GM12878 (cell line): ENCODE measurements around the gene FAM120B. TPM values are rescaled to one million over a fixed set of nuclear protein-coding genes. Genes with fewer than 3 reads are reported as not detected.
A peak's percentile ranks its signal among the peaks of the same experiment; 100 is the strongest.

ENCODE experiments used
- ATAC-seq: fragments of 200-7000 bp; cut with Tn5 transposase; 3 replicates; pipeline ENCODE4 v1.9.1; 2020; ENCODE audit warnings: mild to moderate bottlenecking, moderate library complexity
- BruUV-seq: library from RNA; stranded (reverse); fragments of 400-500 nt; replicated peaks from 2 replicates; lab custom pipeline; 2021; lab: Mats Ljungman, UMichigan
- CTCF ChIA-PET: fragments of 300-600 bp; sonication (Branson Sonifier 250); formaldehyde crosslinking; extraction: SDS; loops from one replicate; lab custom pipeline; 2021; ENCODE audit warnings: inconsistent platforms; lab: Yijun Ruan, JAX
- POLR2A ChIA-PET: fragments of 350-600 bp; formaldehyde crosslinking; extraction: SDS; loops from one replicate; lab custom pipeline; 2021; ENCODE audit warnings: inconsistent platforms; lab: Charles Lee
- RAD21 ChIA-PET: fragments of 300-600 bp; sonication (Branson Sonifier 250); formaldehyde crosslinking; loops from one replicate; lab custom pipeline; 2023; ENCODE audit warnings: antibody characterized with exemption; ENCODE audit not compliant: unreplicated experiment; lab: Charles Lee
- SMC1A ChIA-PET: fragments of 300-600 bp; sonication (Branson Sonifier 250); formaldehyde crosslinking; loops from one replicate; lab custom pipeline; 2023; ENCODE audit not compliant: unreplicated experiment, uncharacterized antibody; lab: Charles Lee
- DNase-seq: peaks from one replicate; pipeline ENCODE4 v3.0.0-alpha.2; 2011; ENCODE audit warnings: low read depth, low spot score
- FAIRE-seq: peaks from 3 replicates; lab custom pipeline; 2011; peaks lifted over from hg19 to GRCh38; lab: Jason Lieb, UNC
- H2AFZ ChIP-seq: 2 replicates; pipeline ENCODE4 v1.6.0; 2011; ENCODE audit warnings: low read depth, low read length, control low read depth; ENCODE audit not compliant: control insufficient read depth
- H3K27ac ChIP-seq: 2 replicates; pipeline ENCODE4 v1.5.1; 2011; ENCODE audit warnings: control low read depth; ENCODE audit not compliant: control insufficient read depth, insufficient read depth
- H3K27me3 ChIP-seq, 2 experiments: replicated peaks in 1 of 2; 2 replicates each; pipeline versions ENCODE4 v1.6.0 to v1.6.1; 2011; ENCODE audit warnings: low read length in 1 of 2; ENCODE audit not compliant: control insufficient read depth in 2 of 2, insufficient read depth in 2 of 2
- H3K36me3 ChIP-seq, 2 experiments: 2 replicates each; pipeline ENCODE4 v1.5.1; 2011; ENCODE audit warnings: low read length in 1 of 2; ENCODE audit not compliant: control insufficient read depth in 2 of 2, insufficient read depth in 2 of 2
- H3K4me1 ChIP-seq: 2 replicates; pipeline ENCODE4 v1.6.1; 2011; ENCODE audit warnings: mild to moderate bottlenecking, low read length, moderate library complexity, mixed read lengths; ENCODE audit not compliant: control insufficient read depth, insufficient read depth
- H3K4me2 ChIP-seq: 2 replicates; pipeline ENCODE4 v1.6.0; 2011; ENCODE audit warnings: control low read depth; ENCODE audit not compliant: control insufficient read depth, insufficient read depth
- H3K4me3 ChIP-seq: fragments of 200-600 bp; sonication (generic); 2 replicates; pipeline ENCODE4 v1.5.1; 2016
- H3K79me2 ChIP-seq: 2 replicates; pipeline ENCODE4 v1.6.0; 2011; ENCODE audit warnings: low read length; ENCODE audit not compliant: control insufficient read depth, insufficient read depth
- H3K9ac ChIP-seq: 2 replicates; pipeline ENCODE4 v1.8.0; 2011; ENCODE audit warnings: low read length, control low read depth, mixed read lengths; ENCODE audit not compliant: control insufficient read depth, insufficient read depth
- H3K9me3 ChIP-seq: replicated peaks from 3 replicates; pipeline ENCODE4 v1.5.1; 2011; ENCODE audit warnings: mild to moderate bottlenecking, low read length; ENCODE audit not compliant: control insufficient read depth, insufficient read depth
- H4K20me1 ChIP-seq: 2 replicates; pipeline ENCODE4 v1.6.0; 2011; ENCODE audit not compliant: control insufficient read depth, insufficient read depth
- BHLHE40 ChIP-seq, 2 experiments: fragments of 450-650 bp in 1 of 2; IDR thresholded peaks; 2 replicates each; pipeline ENCODE4 v1.6.1; 2011 to 2017; ENCODE audit warnings: low read depth in 2 of 2, borderline replicate concordance in 1 of 2, improper control_type of control experiment in 1 of 2, low read length in 1 of 2, mild to moderate bottlenecking in 1 of 2
- FOS ChIP-seq: IDR thresholded peaks from 3 replicates; pipeline ENCODE4 v1.6.1; 2011; ENCODE audit warnings: borderline replicate concordance; ENCODE audit not compliant: insufficient read length; ENCODE audit errors: extremely low read depth
- GABPA ChIP-seq: IDR thresholded peaks from 2 replicates; pipeline ENCODE4 v1.6.1; 2014; ENCODE audit warnings: antibody characterized with exemption, low read depth, mild to moderate bottlenecking, inconsistent platforms
- GATAD2B ChIP-seq: fragments of 450-650 bp; conservative IDR thresholded peaks from 2 replicates; pipeline ENCODE4 v1.6.1; 2017; ENCODE audit warnings: low read depth, mild to moderate bottlenecking, moderate library complexity
- IKZF1 ChIP-seq: fragments of 450-650 bp; conservative IDR thresholded peaks from 2 replicates; pipeline ENCODE4 v1.6.1; 2017; ENCODE audit warnings: antibody characterized with exemption, mild to moderate bottlenecking
- NRF1 ChIP-seq: conservative IDR thresholded peaks from 2 replicates; pipeline ENCODE4 v1.6.1; 2011; ENCODE audit warnings: mild to moderate bottlenecking, low read depth, low read length, improper control_type of control experiment
- RELA ChIP-seq: fragments of 450-650 bp; IDR thresholded peaks from 2 replicates; pipeline ENCODE4 v1.8.0; 2014; ENCODE audit warnings: borderline replicate concordance; ENCODE audit not compliant: partially characterized antibody
- WGBS: methylation state at CpG from one replicate; pipeline ENCODE4 v1.1.6; 2016; ENCODE audit warnings: low lambda C conversion rate; ENCODE audit not compliant: insufficient replicate concordance, insufficient coverage; ENCODE audit errors: missing lambda C conversion rate; 5-methylcytosine and 5-hydroxymethylcytosine counted together
- in situ Hi-C: fragments of 300-500 bp; cut with MboI; formaldehyde crosslinking; loops from 9 replicates; pipeline ENCODE4 v1.14.3; 2018; ENCODE audit warnings: mixed read lengths
- intact Hi-C: fragments of 100-400 bp; cut with micrococcal nuclease; formaldehyde crosslinking; loops from one replicate; pipeline ENCODE4 v1.14.2; 2022; ENCODE audit not compliant: unreplicated experiment
- polyA plus RNA-seq, 11 experiments: library from polyadenylated mRNA; depleted of rRNA in 4 of 11; unstranded in 6 of 11; stranded (reverse) in 5 of 11; fragments of >200 nt; fragmentation: Nextera tagmentation in 4 of 11; fragmentation: Illumina TruSeq in 1 of 11; extraction: Ambion mirVana in 4 of 11; extraction: Trizol in 1 of 11; gene quantifications; 1 replicate in 1 of 11; 2 replicates in 10 of 11; pipeline versions ENCODE4 v1.2.1 to v1.2.3, GENCODE V29; 2011 to 2016; ENCODE audit warnings: inconsistent platforms in 2 of 11, missing spikeins in 2 of 11, low read depth in 1 of 11
- total RNA-seq, 4 experiments: library from RNA; depleted of rRNA in 3 of 4; stranded (reverse); fragments of >200 nt in 3 of 4; fragmentation: Illumina TruSeq in 1 of 4; extraction: Trizol in 1 of 4; gene quantifications; 2 replicates each; pipeline versions ENCODE4 v1.2.1 to v1.2.3, GENCODE V29; 2013 to 2021
- TF ChIP-seq, protein P1 (sequence below): fragments of 450-650 bp; IDR thresholded peaks from 2 replicates; pipeline ENCODE4 v1.6.1; 2016; ENCODE audit warnings: mild to moderate bottlenecking
- TF ChIP-seq, protein P2 (sequence below): IDR thresholded peaks from 2 replicates; pipeline ENCODE4 v1.6.1; 2012; ENCODE audit warnings: improper control_type of control experiment, low read depth, low read length; ENCODE audit not compliant: insufficient replicate concordance
- TF ChIP-seq, protein P3 (sequence below): IDR thresholded peaks from 2 replicates; pipeline ENCODE4 v1.6.1; 2012; ENCODE audit warnings: low read depth, low read length, improper control_type of control experiment

The FAM120B gene
- total and polyA plus RNA-seq, 10 of the 15 experiments (the other 5 are each of a cell fraction or from before 2014, with no cell fraction given): 3.3 to 21.6 (median 15.3) TPM

DNA sequence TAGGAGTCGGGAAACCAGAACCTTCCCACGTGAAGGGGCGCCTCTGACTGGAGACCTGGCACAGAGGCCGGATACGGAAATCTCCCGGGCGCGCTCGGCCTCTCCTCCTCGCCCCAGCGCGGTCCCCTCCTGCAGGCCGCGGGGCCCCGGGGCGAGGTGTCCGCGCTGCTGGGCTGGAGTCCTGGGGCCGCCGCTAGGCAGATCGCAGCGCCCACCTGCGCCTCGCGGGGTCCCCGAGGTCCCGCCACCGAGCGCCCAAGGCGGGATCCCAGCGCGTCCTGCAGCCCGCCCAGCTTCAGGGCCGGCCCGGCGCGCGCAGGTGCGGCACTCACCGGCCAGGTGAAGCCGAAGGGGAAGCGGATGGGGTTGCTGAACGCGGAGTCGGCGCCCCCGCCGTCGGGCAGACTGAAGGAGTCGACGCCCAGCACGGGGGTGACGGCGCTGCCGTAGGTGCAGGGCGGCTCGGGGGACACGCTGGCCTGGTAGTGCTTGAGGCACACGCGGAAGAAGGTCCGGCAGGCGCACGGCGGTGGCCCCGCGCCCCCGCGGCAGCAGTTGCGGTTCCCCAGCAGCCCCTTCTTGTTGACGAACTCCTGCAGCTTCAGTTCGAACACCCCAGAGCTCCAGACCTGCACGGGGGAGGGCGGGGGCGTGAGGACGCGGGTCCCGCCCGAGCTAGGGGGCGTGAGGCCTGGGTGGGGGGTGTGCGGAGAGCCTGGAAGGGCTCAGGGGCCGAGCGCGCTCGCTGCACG lies 17.2 kb upstream of the FAM120B start:
- H2AFZ ChIP-seq: peak overlapping the region; percentile 23; the same call in 1 of the 2 replicates
- H3K4me1 ChIP-seq: peaks cover 14% of the 10 kb centered on the region
- BruUV-seq: no TSS peak
- no peaks in the 10 kb centered on the region for H3K9me3 ChIP-seq
- no peaks in the 10 kb centered on the region for H4K20me1 ChIP-seq
- intact Hi-C loops (no loop called here), in situ Hi-C loops (no loop called here)
- RAD21 ChIA-PET: no interaction called here
- FAIRE-seq (no peak), DNase-seq (no peak), ATAC-seq (peak; percentile 2)
- peak overlapping the region; percentile 79 for H3K4me2 ChIP-seq
- 1% methylated on average over 64 of the region's 85 CpGs for WGBS
- H3K9ac ChIP-seq: no peak overlapping the region
- H3K36me3 ChIP-seq: no peaks in the 10 kb centered on the region
- H3K79me2 ChIP-seq: no peaks in the 10 kb centered on the region
- SMC1A ChIA-PET: interaction anchor here (1.6 kb wide), 1 partner anchor 176 kb away, joined by 4 read pairs; no protein-coding TSS in a partner anchor
- CTCF ChIA-PET: interaction anchor here (1.2 kb wide), 1 partner anchor 17 kb away, joined by 3 read pairs; no protein-coding TSS in a partner anchor
- no peak overlapping the region for H3K27ac ChIP-seq
- H3K27me3 ChIP-seq: peaks cover 7 to 32% of the 10 kb centered on the region in 2 experiments
- POLR2A ChIA-PET: no interaction called here
- peak overlapping the region; percentile 84; the same call in 1 of the 2 replicates for H3K4me3 ChIP-seq
- TF ChIP-seq, protein P1, sequence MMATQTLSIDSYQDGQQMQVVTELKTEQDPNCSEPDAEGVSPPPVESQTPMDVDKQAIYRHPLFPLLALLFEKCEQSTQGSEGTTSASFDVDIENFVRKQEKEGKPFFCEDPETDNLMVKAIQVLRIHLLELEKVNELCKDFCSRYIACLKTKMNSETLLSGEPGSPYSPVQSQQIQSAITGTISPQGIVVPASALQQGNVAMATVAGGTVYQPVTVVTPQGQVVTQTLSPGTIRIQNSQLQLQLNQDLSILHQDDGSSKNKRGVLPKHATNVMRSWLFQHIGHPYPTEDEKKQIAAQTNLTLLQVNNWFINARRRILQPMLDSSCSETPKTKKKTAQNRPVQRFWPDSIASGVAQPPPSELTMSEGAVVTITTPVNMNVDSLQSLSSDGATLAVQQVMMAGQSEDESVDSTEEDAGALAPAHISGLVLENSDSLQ: no peak
- TF ChIP-seq RELA (no peak), BHLHE40 (IDR thresholded peaks at IDR 0.05; ENCODE audit: borderline replicate concordance in 1 of 2, low read depth in 2 of 2, low read length in 1 of 2) (no peak), GABPA (no peak), IKZF1 (peak; percentile 59), FOS (no peak), GATAD2B (0 out of 2 replicates have a peak, but pooled peaks have one; percentile 23), NRF1 (no peak)
- TF ChIP-seq, protein P2, sequence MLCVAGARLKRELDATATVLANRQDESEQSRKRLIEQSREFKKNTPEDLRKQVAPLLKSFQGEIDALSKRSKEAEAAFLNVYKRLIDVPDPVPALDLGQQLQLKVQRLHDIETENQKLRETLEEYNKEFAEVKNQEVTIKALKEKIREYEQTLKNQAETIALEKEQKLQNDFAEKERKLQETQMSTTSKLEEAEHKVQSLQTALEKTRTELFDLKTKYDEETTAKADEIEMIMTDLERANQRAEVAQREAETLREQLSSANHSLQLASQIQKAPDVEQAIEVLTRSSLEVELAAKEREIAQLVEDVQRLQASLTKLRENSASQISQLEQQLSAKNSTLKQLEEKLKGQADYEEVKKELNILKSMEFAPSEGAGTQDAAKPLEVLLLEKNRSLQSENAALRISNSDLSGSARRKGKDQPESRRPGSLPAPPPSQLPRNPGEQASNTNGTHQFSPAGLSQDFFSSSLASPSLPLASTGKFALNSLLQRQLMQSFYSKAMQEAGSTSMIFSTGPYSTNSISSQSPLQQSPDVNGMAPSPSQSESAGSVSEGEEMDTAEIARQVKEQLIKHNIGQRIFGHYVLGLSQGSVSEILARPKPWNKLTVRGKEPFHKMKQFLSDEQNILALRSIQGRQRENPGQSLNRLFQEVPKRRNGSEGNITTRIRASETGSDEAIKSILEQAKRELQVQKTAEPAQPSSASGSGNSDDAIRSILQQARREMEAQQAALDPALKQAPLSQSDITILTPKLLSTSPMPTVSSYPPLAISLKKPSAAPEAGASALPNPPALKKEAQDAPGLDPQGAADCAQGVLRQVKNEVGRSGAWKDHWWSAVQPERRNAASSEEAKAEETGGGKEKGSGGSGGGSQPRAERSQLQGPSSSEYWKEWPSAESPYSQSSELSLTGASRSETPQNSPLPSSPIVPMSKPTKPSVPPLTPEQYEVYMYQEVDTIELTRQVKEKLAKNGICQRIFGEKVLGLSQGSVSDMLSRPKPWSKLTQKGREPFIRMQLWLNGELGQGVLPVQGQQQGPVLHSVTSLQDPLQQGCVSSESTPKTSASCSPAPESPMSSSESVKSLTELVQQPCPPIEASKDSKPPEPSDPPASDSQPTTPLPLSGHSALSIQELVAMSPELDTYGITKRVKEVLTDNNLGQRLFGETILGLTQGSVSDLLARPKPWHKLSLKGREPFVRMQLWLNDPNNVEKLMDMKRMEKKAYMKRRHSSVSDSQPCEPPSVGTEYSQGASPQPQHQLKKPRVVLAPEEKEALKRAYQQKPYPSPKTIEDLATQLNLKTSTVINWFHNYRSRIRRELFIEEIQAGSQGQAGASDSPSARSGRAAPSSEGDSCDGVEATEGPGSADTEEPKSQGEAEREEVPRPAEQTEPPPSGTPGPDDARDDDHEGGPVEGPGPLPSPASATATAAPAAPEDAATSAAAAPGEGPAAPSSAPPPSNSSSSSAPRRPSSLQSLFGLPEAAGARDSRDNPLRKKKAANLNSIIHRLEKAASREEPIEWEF: no peak
- TF ChIP-seq, protein P3, sequence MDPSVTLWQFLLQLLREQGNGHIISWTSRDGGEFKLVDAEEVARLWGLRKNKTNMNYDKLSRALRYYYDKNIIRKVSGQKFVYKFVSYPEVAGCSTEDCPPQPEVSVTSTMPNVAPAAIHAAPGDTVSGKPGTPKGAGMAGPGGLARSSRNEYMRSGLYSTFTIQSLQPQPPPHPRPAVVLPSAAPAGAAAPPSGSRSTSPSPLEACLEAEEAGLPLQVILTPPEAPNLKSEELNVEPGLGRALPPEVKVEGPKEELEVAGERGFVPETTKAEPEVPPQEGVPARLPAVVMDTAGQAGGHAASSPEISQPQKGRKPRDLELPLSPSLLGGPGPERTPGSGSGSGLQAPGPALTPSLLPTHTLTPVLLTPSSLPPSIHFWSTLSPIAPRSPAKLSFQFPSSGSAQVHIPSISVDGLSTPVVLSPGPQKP: no peak
- TF ChIP-seq, all 136 proteins: peak for 2
